Fibroblast of lung (primary cell): ENCODE measurements around the gene MUS81. TPM values are rescaled to one million over a fixed set of nuclear protein-coding genes. Genes with fewer than 3 reads are reported as not detected.

ENCODE experiments used
- DNase-seq, 2 donors: peaks; one replicate each; pipeline versions ENCODE4 v3.0.0 to v3.0.0-alpha.2; 2010; ENCODE audit warnings: low read depth in 2 of 2
- H2AFZ ChIP-seq: 2 replicates; pipeline ENCODE4 v1.5.1; 2012; ENCODE audit warnings: low read length, control low read depth, inconsistent platforms
- H3K27ac ChIP-seq: 2 replicates; pipeline ENCODE4 v1.5.1; 2011; ENCODE audit warnings: low read length, control low read depth; ENCODE audit not compliant: insufficient read depth
- H3K27me3 ChIP-seq: 2 replicates; pipeline ENCODE4 v1.5.1; 2011; ENCODE audit warnings: mild to moderate bottlenecking, low read length; ENCODE audit not compliant: control insufficient read depth, insufficient read depth
- H3K36me3 ChIP-seq: 2 replicates; pipeline ENCODE4 v1.5.1; 2011; ENCODE audit warnings: low read length; ENCODE audit not compliant: control insufficient read depth, insufficient read depth
- H3K4me1 ChIP-seq: 2 replicates; pipeline ENCODE4 v1.5.1; 2011; ENCODE audit warnings: low read length; ENCODE audit not compliant: control insufficient read depth, insufficient read depth; ENCODE audit errors: extremely low read depth
- H3K4me2 ChIP-seq: 2 replicates; pipeline ENCODE4 v1.5.1; 2011; ENCODE audit warnings: low read length, control low read depth; ENCODE audit not compliant: insufficient read depth; ENCODE audit errors: extremely low read depth
- H3K4me3 ChIP-seq, 4 experiments: fragments of 200-600 bp in 1 of 4; sonication (generic) in 1 of 4; replicated peaks in 1 of 4; 2 replicates each; pipeline ENCODE4 v1.5.1; 2011 to 2016; ENCODE audit warnings: low read length in 4 of 4, low read depth in 3 of 4, mild to moderate bottlenecking in 3 of 4, control low read depth in 2 of 4, inconsistent platforms in 1 of 4, mixed read lengths in 1 of 4; ENCODE audit not compliant: insufficient read depth in 1 of 4; ENCODE audit errors: control extremely low read depth in 1 of 4
- H3K79me2 ChIP-seq: 2 replicates; pipeline ENCODE4 v1.5.1; 2012; ENCODE audit warnings: mild to moderate bottlenecking, low read length, inconsistent platforms; ENCODE audit not compliant: control insufficient read depth, insufficient read depth
- H3K9ac ChIP-seq: 2 replicates; pipeline ENCODE4 v1.5.1; 2011; ENCODE audit warnings: mild to moderate bottlenecking, low read length, control low read depth; ENCODE audit not compliant: insufficient read depth
- H3K9me3 ChIP-seq: 2 replicates; pipeline ENCODE4 v1.5.1; 2012; ENCODE audit warnings: low read depth, low read length; ENCODE audit not compliant: control insufficient read depth, insufficient read depth
- H4K20me1 ChIP-seq: 2 replicates; pipeline ENCODE4 v1.5.1; 2011; ENCODE audit warnings: low read length; ENCODE audit not compliant: control insufficient read depth, insufficient read depth; ENCODE audit errors: extremely low read depth
- EZH2 ChIP-seq: IDR thresholded peaks from 2 replicates; pipeline ENCODE4 v1.5.1; 2012; ENCODE audit warnings: low read length, control low read depth, mild to moderate bottlenecking; ENCODE audit errors: missing control alignments
- polyA plus RNA-seq, 2 donors: library from polyadenylated mRNA; depleted of rRNA in 1 of 2; stranded (reverse) in 1 of 2; unstranded in 1 of 2; fragments of >200 nt; gene quantifications; 2 replicates each; pipeline ENCODE4 v1.2.1, GENCODE V29; 2011 to 2012; ENCODE audit warnings: missing spikeins in 1 of 2
- total RNA-seq: library from RNA; depleted of rRNA; stranded (reverse); fragments of >200 nt; gene quantifications from 2 replicates; pipeline ENCODE4 v1.2.1, GENCODE V29; 2014
- TF ChIP-seq, protein P1 (sequence below), 2 donors: IDR thresholded peaks in 1 of 2; conservative IDR thresholded peaks in 1 of 2; 1 replicate in 1 of 2; 2 replicates in 1 of 2; pipeline ENCODE4 v1.5.1; 2011 to 2012; ENCODE audit warnings: low read length in 2 of 2, control low read depth in 1 of 2, inconsistent platforms in 1 of 2, low read depth in 1 of 2, mild to moderate bottlenecking in 1 of 2

MUS81 gene
- total and polyA plus RNA-seq, 2 donors (not counting 1 experiment from before 2014, with no cell fraction given): 23.6 to 56.8 TPM

DNA sequence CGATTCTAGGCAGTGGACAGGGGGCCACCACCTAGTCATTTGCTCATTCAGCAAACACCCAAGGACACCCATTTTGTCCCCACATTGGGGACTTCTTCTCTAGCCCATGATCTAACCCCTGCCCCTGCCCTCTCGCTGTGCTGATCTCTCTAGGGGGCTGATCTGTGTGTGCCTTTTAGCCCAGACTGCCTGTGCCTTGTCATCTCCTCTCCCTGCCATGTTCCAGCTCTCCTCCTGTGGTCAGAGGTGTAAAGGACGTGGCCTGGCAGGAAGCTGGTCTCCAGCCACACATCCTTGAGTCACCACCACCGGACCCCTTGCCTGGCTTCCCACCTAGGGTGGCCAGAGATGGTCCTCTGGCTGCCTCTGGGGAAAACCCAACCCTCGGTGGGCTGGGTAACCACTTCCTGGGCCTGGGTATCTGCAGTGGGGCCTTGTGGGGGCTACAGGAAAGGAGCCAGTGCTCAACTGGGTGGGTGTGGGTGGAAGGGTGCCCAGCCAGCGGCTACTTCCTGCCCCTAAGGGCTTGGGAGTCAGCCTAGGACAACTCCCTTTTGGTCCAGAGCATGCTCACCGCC is 20.7 kb downstream of the MUS81 start:
- TF ChIP-seq, protein P1, sequence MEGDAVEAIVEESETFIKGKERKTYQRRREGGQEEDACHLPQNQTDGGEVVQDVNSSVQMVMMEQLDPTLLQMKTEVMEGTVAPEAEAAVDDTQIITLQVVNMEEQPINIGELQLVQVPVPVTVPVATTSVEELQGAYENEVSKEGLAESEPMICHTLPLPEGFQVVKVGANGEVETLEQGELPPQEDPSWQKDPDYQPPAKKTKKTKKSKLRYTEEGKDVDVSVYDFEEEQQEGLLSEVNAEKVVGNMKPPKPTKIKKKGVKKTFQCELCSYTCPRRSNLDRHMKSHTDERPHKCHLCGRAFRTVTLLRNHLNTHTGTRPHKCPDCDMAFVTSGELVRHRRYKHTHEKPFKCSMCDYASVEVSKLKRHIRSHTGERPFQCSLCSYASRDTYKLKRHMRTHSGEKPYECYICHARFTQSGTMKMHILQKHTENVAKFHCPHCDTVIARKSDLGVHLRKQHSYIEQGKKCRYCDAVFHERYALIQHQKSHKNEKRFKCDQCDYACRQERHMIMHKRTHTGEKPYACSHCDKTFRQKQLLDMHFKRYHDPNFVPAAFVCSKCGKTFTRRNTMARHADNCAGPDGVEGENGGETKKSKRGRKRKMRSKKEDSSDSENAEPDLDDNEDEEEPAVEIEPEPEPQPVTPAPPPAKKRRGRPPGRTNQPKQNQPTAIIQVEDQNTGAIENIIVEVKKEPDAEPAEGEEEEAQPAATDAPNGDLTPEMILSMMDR (conservative IDR thresholded peaks at IDR 0.05 in 1 of 2, IDR thresholded peaks at IDR 0.05 in 1 of 2; ENCODE audit: low read depth in 1 of 2, low read length in 2 of 2): no peak
- TF ChIP-seq EZH2: no peak
- H3K4me1 ChIP-seq: no peaks in the 10 kb centered on the region
- no peak overlapping the region for H2AFZ ChIP-seq
- peaks cover 7% of the 10 kb centered on the region for H3K79me2 ChIP-seq
- H3K27ac ChIP-seq: no peak overlapping the region
- H3K9me3 ChIP-seq: no peaks in the 10 kb centered on the region
- no peaks in the 10 kb centered on the region for H3K27me3 ChIP-seq
- DNase-seq: no peak
- H3K36me3 ChIP-seq: peaks cover 32% of the 10 kb centered on the region
- no peak overlapping the region for H3K9ac ChIP-seq
- H3K4me2 ChIP-seq: no peak overlapping the region
- H3K4me3 ChIP-seq: no peak overlapping the region
- H4K20me1 ChIP-seq: no peaks in the 10 kb centered on the region

DNA sequence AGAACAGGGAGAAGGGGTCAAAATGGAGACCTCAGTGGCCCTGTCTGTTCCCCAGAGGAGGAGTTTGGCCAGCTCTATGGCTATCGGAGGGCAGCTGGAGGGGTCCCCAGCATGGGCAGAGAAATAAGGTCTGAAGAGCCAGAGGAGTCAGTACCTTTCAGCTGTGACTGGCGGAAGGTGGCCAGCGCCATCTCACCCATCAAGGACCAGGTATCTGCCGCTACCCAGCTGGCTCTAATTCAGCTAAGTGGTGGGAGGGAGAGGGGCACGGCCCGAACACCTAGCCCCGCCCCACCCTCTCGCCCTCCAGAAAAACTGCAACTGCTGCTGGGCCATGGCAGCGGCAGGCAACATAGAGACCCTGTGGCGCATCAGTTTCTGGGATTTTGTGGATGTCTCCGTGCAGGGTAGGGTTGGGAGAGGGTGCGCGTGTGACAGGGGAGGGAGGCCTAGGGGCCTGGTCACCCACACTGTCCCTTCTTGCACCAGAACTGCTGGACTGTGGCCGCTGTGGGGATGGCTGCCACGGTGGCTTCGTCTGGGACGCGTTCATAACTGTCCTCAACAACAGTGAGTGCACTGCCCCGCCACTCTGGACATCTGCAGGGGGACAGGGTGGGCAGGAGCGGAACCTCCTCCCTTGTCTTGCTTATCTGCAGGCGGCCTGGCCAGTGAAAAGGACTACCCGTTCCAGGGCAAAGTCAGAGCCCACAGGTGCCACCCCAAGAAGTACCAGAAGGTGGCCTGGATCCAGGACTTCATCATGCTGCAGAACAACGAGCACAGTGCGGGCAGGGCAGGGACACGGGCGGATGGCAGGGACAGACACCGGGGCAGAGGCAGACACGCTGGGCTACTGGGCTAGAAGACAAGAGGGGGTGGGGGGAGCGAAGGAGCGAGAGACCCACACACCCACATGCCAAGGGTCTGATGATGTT is 22.2 kb downstream of the MUS81 start:
- no peaks in the 10 kb centered on the region for H4K20me1 ChIP-seq
- H3K36me3 ChIP-seq: peaks cover 35% of the 10 kb centered on the region
- peaks cover 5% of the 10 kb centered on the region for H3K4me1 ChIP-seq
- H3K9ac ChIP-seq: no peak overlapping the region
- TF ChIP-seq, protein P1 (conservative IDR thresholded peaks at IDR 0.05 in 1 of 2, IDR thresholded peaks at IDR 0.05 in 1 of 2; ENCODE audit: low read depth in 1 of 2, low read length in 2 of 2): no peak
- TF ChIP-seq EZH2: no peak
- H3K79me2 ChIP-seq: peaks cover 21% of the 10 kb centered on the region
- H3K27ac ChIP-seq: no peak overlapping the region
- H3K4me3 ChIP-seq: no peak overlapping the region
- H3K9me3 ChIP-seq: no peaks in the 10 kb centered on the region
- no peak overlapping the region for H3K4me2 ChIP-seq
- H2AFZ ChIP-seq: no peak overlapping the region
- DNase-seq: no peak
- no peaks in the 10 kb centered on the region for H3K27me3 ChIP-seq

DNA sequence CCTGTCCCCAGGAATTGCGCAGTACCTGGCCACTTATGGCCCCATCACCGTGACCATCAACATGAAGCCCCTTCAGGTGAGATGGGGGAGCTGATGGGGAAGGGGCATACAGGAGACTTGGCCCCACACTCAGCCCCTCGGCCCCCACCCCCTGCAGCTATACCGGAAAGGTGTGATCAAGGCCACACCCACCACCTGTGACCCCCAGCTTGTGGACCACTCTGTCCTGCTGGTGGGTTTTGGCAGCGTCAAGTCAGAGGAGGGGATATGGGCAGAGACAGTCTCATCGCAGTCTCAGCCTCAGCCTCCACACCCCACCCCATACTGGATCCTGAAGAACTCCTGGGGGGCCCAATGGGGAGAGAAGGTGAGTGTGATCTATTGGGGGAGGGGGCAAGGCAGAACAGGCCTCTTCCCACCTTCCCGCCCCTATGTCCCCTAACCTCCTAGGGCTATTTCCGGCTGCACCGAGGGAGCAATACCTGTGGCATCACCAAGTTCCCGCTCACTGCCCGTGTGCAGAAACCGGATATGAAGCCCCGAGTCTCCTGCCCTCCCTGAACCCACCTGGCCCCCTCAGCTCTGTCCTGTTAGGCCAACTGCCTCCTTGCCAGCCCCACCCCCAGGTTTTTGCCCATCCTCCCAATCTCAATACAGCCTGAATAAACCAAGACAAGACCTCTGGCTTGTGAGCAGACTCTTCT is 23.0 kb downstream of the MUS81 start:
- Histone ChIP-seq H2AFZ (no peak overlapping the region), H3K79me2 (peaks cover 25% of the 10 kb centered on the region), H3K4me1 (peaks cover 7% of the 10 kb centered on the region), H3K4me3 (no peak overlapping the region), H4K20me1 (no peaks in the 10 kb centered on the region), H3K9me3 (no peaks in the 10 kb centered on the region), H3K36me3 (peaks cover 35% of the 10 kb centered on the region), H3K27ac (no peak overlapping the region), H3K4me2 (no peak overlapping the region), H3K9ac (no peak overlapping the region), H3K27me3 (no peaks in the 10 kb centered on the region)
- DNase-seq: no peak
- TF ChIP-seq, protein P1 (conservative IDR thresholded peaks at IDR 0.05 in 1 of 2, IDR thresholded peaks at IDR 0.05 in 1 of 2; ENCODE audit: low read depth in 1 of 2, low read length in 2 of 2): no peak
- no peak for TF ChIP-seq EZH2
